Pancreas (tissue), 10 donors: Measurements from ENCODE around the gene PDCD4. TPM values are rescaled to one million over a fixed set of nuclear protein-coding genes. Genes with fewer than 3 reads are reported as not detected.
"Not testable (repeated sequence)": the region's sequence is repeated elsewhere in the genome, so short reads cannot be mapped to it uniquely, and the experiment has no call there.

Source experiments
- ATAC-seq, 4 donors: fragments of 200-7000 bp; cut with Tn5 transposase; one replicate each; pipeline versions ENCODE4 v1.8.0 to v1.9.1; 2020; ENCODE audit warnings: mild to moderate bottlenecking in 4 of 4, moderate library complexity in 4 of 4
- DNase-seq, 6 donors: peaks; one replicate each; pipeline ENCODE4 v3.0.0-alpha.2; 2020
- FAIRE-seq: peaks from 2 replicates; lab custom pipeline; 2012; peaks lifted over from hg19 to GRCh38; lab: Jason Lieb, UNC
- H3K27ac ChIP-seq, 4 donors: fragments of 200-600 bp; sonication (generic); 1 replicate in 3 of 4; 2 replicates in 1 of 4; pipeline versions ENCODE4 v1.5.0 to v1.8.0; 2020
- H3K27me3 ChIP-seq, 4 donors: fragments of 200-600 bp; one replicate each; pipeline ENCODE4 v1.8.0; 2021
- H3K36me3 ChIP-seq, 3 donors: fragments of 200-600 bp; sonication (generic) in 1 of 3; one replicate each; pipeline versions ENCODE4 v1.5.0 to v1.8.0; 2020 to 2021
- H3K4me1 ChIP-seq, 3 donors: fragments of 200-600 bp; one replicate each; pipeline ENCODE4 v1.8.0; 2021
- H3K4me3 ChIP-seq, 4 donors: fragments of 200-600 bp; sonication (generic) in 2 of 4; one replicate each; pipeline versions ENCODE4 v1.5.0 to v1.8.0; 2020 to 2021
- H3K9me3 ChIP-seq, 4 donors: fragments of 200-600 bp; one replicate each; pipeline ENCODE4 v1.8.0; 2021
- WGBS, 2 donors: extraction: QIAGEN DNeasy Blood & Tissue Kit; methylation state at CpG; one replicate each; pipeline ENCODE4 v1.1.7; 2013; 5-methylcytosine and 5-hydroxymethylcytosine counted together
- intact Hi-C, 3 donors: fragments of 100-400 bp; cut with DNase I; formaldehyde crosslinking; loops; one replicate each; pipeline versions ENCODE4 v1.11.1 to v1.14.2; 2022
- polyA plus RNA-seq, 2 donors: library from polyadenylated mRNA; stranded (reverse); fragments of 200-250 nt; gene quantifications; one replicate each; pipeline ENCODE4 v1.2.3, GENCODE V29; 2013
- total RNA-seq, 6 donors: library from RNA; stranded (reverse); fragmentation: NEBNext Ultra II Directional in 4 of 6; extraction: Animal tissue kit (Norgen Biotek cat#: 25700) in 4 of 6; gene quantifications; one replicate each; pipeline versions ENCODE4 v1.2.1 to v1.2.4, GENCODE V29; 2021 to 2023
- TF ChIP-seq, protein P1 (sequence below), 4 donors: fragments of 200-600 bp; sonication (generic) in 3 of 4; IDR thresholded peaks; one replicate each; pipeline versions ENCODE4 v1.5.0 to v1.8.0; 2021; ENCODE audit warnings: antibody characterized with exemption in 4 of 4
- donor health status: healthy with polysubstance abuse.
- donor health status: DM: no; HTN: no; CAD: no; lungs with moderate emphysema.
- donor health status: DM: no; HTN: no; CAD: no.
- donor health status: control.
- donor health status: control.
- donor health status: Bipolar disorder and iron deficiency.
- donor health status: DM: yes; HTN: yes; CAD: no.
- donor health status: DM: no; HTN: no; CAD: no.
- donor health status: DM: no; HTN: no; CAD: no.
- donor health status: DM: yes; HTN: yes; CAD: no.

PDCD4 gene
- total and polyA plus RNA-seq, 8 donors, result 283 to 679 (median 458) TPM

- no peak overlapping the region for H3K4me3 ChIP-seq
Measured at GRCh38 chr10:110864662-110865140, 7.0 kb upstream of the PDCD4 start.

DNA sequence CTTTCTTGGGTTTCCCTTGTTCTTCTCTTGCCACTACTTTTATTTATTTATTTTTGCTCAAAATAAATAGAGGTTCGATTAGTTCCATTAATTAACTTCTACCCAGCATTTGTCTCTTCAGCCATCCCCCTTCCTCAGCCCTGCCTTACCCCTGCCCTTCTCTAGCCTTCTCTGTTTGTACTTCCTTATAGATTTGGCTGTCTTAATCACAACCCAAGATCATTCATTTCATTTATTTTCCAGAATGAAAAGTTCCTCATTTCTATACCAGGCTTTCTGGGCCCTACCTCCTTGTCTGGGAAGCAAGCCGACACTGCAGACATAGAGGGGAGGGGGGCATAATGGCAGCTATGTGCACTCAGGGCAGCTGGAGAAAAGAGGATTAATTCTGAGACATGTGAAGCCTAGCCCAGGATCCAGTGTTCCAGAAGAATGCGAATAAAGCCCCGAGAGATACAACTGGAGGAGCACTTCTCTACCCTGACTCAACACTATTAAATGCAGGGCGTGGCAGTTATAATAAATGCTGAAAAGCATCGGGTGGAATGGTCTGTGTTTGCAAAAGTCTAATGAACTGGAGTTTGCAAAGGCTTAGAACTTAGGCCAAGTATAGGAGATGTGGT, 6.4 kb upstream of the PDCD4 start:
- Histone ChIP-seq H3K4me1 (peaks cover 27 to 61% (median 51%) of the 10 kb centered on the region in 3 donors), H3K4me3 (no peak overlapping the region), H3K27ac (peak overlapping the region in 3 of 4 donors; percentile 1 to 78 (median 78))

More at GRCh38 chr10:110864662-110865140, 7.0 kb upstream of the PDCD4 start:
- H3K4me1 ChIP-seq, result peaks cover 27 to 67% (median 54%) of the 10 kb centered on the region in 3 donors
- DNase-seq, result peak in 2 of 6 donors; percentile 24 to 31
- intact Hi-C loops, result loop anchor here in 1 of 3 donors (10.0 kb wide), 1 partner anchor 60 kb away; no protein-coding TSS in a partner anchor
- H3K27me3 ChIP-seq, result no peaks in the 10 kb centered on the region
- no peak for FAIRE-seq
- H3K27ac ChIP-seq, result peak overlapping the region in 3 of 4 donors; percentile 1 to 78 (median 78)
- H3K9me3 ChIP-seq, result no peaks in the 10 kb centered on the region
- WGBS, 2 donors, result 57 to 61% methylated on average over 6 of the region's 6 CpGs
- H3K36me3 ChIP-seq, result no peaks in the 10 kb centered on the region
- peak in 2 of 4 donors; percentile 42 to 43 for ATAC-seq
- TF ChIP-seq, protein P1, sequence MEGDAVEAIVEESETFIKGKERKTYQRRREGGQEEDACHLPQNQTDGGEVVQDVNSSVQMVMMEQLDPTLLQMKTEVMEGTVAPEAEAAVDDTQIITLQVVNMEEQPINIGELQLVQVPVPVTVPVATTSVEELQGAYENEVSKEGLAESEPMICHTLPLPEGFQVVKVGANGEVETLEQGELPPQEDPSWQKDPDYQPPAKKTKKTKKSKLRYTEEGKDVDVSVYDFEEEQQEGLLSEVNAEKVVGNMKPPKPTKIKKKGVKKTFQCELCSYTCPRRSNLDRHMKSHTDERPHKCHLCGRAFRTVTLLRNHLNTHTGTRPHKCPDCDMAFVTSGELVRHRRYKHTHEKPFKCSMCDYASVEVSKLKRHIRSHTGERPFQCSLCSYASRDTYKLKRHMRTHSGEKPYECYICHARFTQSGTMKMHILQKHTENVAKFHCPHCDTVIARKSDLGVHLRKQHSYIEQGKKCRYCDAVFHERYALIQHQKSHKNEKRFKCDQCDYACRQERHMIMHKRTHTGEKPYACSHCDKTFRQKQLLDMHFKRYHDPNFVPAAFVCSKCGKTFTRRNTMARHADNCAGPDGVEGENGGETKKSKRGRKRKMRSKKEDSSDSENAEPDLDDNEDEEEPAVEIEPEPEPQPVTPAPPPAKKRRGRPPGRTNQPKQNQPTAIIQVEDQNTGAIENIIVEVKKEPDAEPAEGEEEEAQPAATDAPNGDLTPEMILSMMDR (IDR thresholded peaks at IDR 0.05), result no peak

GRCh38 chr10:110865809-110866482, 5.8 kb upstream of the PDCD4 start:
- DNase-seq, result no peak
- peak in 1 of 4 donors; percentile 13 for ATAC-seq
- WGBS, 2 donors, result 73 to 79% methylated on average over 4 of the region's 4 CpGs
- Histone ChIP-seq H3K9me3 (no peaks in the 10 kb centered on the region), H3K4me3 (no peak overlapping the region), H3K4me1 (peaks cover 27 to 60% (median 47%) of the 10 kb centered on the region in 3 donors), H3K36me3 (no peaks in the 10 kb centered on the region), H3K27me3 (no peaks in the 10 kb centered on the region), H3K27ac (peak overlapping the region in 3 of 4 donors; percentile 1 to 78 (median 78))
- TF ChIP-seq, protein P1 (IDR thresholded peaks at IDR 0.05), result no peak
- no peak for FAIRE-seq
- intact Hi-C loops, result loop anchor here in 1 of 3 donors (10.0 kb wide), 1 partner anchor 61 kb away; no protein-coding TSS in a partner anchor

More for the DNA sequence above, 6.4 kb upstream of the PDCD4 start:
- no peak for DNase-seq
- peak in 2 of 4 donors; percentile 21 to 22 for ATAC-seq
- Histone ChIP-seq H3K27me3 (no peaks in the 10 kb centered on the region), H3K9me3 (no peaks in the 10 kb centered on the region), H3K36me3 (no peaks in the 10 kb centered on the region)
- intact Hi-C loops, result loop anchor here in 1 of 3 donors (10.0 kb wide), 1 partner anchor 60 kb away; no protein-coding TSS in a partner anchor
- FAIRE-seq, result no peak
- TF ChIP-seq, protein P1 (IDR thresholded peaks at IDR 0.05), result no peak
- WGBS, 2 donors, result 51 to 53% methylated on average over 6 of the region's 6 CpGs

DNA sequence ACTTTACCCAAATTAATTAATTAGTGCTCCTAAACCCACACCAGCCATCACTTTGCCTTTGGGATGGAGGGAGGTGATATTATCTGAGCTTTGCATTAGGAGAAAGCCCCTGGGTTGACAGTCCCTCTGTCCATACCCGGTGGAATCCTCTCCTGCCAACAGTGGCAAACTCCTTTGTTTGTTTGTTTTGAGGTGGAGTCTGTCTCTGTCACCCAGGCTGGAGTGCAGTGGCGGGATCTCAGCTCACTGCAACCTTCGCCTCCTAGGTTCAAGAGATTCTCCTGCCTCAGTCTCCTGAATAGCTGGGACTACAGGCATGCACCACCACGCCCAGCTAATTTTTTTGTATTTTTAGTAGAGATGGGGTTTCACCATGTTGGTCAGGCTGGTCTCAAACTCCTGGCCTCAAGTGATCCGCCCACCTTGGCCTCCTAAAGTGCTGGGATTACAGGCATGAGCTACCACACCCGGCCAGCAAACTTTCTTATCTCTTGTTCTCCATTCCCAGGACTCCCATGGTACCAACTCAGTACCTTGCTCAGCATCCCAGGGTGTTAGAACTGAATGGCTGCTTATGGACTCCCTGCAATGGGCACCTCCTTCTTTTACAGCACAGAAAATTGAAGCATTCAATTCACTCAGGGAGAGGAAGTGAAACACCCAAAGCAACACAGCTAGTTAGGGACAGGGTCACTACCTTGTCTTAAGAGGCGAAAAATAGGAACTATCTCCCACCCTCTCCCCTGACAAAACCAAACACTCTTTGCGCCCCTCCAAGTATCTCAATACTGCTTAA, 4.5 kb upstream of the PDCD4 start:
- peaks cover 15 to 53% (median 38%) of the 10 kb centered on the region in 3 donors for H3K4me1 ChIP-seq
- DNase-seq, H3K4me3 ChIP-seq, ATAC-seq, FAIRE-seq, H3K9me3 ChIP-seq, H3K27me3 ChIP-seq, H3K36me3 ChIP-seq: not testable (repeated sequence)
- intact Hi-C loops, result loop anchor here in 1 of 3 donors (10.0 kb wide), 1 partner anchor 62 kb away; no protein-coding TSS in a partner anchor
- 78 to 83% methylated on average over 8 of the region's 8 CpGs for whole genome bisulfite sequencing, 2 donors
- peak overlapping the region in 2 of 4 donors; percentile 61 to 78 for H3K27ac ChIP-seq
